HG03108 (cell line): Measurements from ENCODE around the gene SMCO2.
A peak's percentile ranks its signal among the peaks of the same experiment; 100 is the strongest.
"Not testable (repeated sequence)": the region's sequence is repeated elsewhere in the genome, so short reads cannot be mapped to it uniquely, and the experiment has no call there.

Experiments
- ATAC-seq: cut with Tn5 transposase; IDR thresholded peaks from one replicate; pipeline ENCODE4 v1.9.1; 2021; ENCODE audit warnings: moderate library complexity; ENCODE audit not compliant: unreplicated experiment

Gene SMCO2

DNA sequence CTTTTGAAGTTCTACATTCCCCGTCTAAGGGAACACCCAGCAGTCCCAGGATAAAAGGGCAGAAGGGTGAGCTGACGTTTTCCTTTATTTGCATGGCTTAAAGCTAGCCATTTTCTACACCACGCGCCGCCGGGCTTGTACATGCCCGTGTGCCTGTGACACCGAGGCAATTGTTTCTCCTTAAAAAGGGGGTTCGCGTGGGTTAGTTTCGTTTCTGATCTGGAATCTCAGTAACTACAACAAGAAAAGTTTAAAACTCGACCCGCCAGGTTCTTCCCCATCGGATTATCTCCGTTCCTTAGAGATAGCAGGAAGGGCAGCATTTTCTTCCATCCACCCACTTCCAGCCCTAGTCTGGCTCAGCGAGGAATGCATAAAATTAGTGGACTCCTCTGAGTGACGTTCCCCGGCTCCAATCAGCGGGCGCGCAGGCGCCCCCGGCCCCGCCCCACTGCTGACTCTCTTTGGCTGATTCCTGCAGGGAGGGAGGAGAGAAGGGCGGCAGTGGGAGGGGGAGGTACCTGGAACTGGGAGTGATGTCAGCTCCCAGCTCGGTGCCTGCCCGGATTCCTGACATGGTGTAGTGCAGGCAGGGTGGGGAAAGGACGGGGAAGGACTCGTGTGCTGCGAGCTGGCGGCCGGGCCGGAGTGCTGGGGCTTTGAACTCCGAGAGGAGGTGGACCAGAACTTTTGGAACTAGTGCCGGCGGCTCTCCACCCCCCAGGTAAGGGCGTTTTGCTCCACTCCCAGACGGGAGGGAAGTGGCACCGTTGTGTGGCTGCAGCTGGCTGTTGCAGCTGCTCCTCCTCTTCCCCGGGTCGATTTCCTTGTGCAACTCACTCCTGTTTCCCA lies 77.3 kb downstream of the SMCO2 start, which contains the start of gene PPFIBP1:
Gene PPFIBP1 (plus strand): TSS at position 565 of the 852 bp plus-strand sequence. CDS start 109,191 bp downstream, outside the sequence.
- peak; percentile 94 for ATAC-seq

DNA sequence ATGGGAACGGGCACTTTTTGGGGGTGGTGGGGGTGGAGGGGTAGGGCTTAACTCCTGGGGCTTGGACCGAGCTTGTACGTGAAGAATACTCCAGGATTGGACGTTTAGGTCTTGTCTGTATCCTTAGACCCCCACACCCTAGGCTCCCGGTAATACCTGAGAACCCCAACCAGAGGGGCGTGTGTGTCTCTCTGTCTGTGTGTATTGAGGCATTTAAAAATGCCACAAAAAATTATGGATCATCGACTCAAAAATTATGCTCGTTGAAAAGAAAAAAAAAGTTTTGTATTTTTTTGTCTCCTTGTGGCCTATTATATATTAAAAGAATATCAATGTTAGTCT lies 77.9 kb downstream of the SMCO2 start:
- ATAC-seq: no peak

DNA sequence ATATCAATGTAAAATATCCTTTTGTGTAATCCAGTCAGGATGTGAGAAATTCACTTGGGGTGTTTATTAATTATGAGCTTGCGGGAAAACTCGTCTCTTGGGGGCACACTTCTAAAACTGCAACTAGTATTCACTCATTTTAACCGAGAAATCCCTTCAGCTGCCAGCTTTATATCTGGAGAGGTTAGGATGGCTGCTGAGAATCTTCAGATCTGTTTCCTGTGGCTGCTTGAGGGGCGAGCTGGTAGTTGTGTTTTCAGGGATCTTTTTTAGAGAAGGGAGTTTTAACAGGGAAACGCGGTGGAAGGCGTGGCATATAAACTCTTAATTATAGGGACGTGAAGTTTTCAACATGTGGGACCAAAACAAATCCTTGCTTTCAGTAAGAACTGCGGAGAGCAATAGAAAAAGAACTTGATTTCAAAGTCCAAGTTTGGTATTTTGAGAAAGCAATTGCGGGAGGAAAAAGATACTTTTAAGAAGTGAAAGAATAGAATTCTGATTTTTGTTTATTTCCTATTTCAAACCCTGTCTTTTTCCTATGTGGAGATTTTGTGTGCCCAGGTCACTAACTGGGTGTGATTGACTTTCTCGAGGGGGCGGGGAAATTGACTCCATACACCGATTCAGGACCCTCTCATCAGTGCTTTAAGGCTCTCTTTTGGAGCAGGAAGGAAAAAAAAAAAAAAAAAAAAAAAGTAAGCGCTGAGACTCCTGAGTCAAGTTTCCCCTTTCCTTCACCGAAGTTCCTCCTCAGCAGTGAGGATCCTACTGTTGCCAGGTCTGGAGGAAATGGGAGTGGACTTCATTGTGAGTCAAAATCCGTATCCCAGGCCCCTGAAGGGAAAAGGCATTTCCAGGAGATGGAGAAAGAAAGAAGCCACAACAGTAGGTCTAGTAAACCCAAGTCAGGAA lies 78.6 kb downstream of the SMCO2 start:
- no peak for ATAC-seq

DNA sequence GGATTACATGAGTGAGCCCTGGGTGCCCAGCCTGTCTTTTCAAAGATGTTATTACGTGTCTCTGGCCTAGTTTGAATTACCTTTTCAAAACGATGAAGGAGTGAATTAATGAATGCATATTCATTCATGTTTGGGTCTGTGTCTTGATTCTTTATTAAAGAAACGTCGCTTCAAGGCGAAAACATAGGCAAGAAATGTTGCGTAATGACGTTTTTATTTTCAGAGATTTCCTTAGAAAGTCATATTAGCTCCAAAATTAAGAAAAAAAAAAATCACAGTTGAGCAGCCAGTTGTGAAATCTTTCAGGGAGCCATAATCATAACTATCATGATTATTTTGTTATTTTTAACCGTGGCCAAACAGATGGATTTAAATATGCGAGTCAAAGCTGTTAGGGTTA lies 81.0 kb downstream of the SMCO2 start:
- ATAC-seq: no peak

DNA sequence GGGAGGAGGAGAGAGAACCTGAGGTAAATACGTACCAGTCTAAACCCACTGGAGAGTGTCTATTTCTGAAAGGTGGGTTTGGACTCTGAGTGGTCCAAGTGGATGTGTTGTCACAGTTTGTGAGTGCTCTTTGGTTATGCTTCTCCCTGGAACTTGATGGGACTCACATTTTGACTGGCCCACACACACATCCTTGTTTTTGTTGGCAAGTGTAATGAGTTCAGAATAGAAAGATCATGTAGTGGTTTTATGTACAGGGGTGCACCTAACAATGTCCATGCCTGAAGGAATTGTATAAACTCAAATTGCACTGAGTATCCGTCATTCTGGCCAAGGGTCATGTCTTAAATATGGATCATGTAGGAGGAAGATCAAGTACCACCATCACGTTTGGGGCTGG lies 82.3 kb downstream of the SMCO2 start:
- ATAC-seq: no peak

DNA sequence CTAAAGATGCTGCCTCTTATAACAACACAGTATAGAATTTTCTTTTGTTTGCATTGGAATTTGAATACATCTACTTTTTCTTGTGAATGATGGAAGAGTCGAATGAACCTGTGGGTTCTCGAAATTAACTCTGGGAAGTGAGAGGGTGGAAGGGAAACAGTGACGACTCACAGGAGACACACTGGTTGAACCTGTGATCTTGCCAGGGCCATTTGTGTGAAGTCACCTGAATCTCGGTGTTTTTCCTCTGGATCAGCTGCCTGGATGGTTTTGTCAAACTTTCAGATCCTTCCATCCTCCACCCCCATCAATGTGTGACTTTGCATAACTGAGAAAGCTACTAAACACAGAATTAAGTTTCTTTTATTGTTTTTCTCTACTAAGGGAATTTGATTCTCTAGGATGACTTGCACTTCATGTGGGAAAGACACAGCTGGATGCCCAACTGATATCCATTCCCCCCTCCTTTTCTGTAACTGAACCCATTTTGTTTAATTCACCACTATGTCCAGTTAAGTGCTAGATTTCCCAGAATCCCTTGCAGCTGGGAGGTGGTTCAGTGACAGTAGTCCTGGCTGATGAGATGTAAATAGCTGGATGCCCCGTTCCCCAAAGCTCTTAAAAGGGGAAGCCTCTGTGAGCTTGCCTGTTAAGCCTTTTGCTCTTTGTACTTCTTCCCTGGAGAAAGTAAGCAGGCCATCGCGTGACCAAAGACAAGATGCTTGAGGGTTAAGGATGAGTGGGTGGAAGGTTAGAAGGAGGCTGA lies 83.8 kb downstream of the SMCO2 start:
- ATAC-seq: no peak

DNA sequence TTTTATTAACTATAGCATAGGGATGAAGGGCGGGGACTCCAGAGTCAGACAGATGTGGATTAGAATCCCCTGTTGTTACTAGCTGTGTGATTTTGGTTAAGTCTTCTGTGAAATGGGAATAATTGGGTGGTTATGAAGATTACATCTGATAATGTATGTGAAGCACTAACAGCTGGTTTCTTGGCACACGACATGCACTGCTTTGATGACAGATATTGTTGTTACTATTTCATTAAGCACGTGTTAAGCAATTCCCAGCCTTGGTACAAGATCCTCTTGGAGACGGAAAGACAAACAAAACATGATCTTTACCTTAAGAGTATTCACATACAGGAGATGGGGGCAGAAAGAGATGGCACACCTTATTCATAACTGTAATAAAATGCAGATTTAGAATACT lies 85.4 kb downstream of the SMCO2 start:
- ATAC-seq: no peak

DNA sequence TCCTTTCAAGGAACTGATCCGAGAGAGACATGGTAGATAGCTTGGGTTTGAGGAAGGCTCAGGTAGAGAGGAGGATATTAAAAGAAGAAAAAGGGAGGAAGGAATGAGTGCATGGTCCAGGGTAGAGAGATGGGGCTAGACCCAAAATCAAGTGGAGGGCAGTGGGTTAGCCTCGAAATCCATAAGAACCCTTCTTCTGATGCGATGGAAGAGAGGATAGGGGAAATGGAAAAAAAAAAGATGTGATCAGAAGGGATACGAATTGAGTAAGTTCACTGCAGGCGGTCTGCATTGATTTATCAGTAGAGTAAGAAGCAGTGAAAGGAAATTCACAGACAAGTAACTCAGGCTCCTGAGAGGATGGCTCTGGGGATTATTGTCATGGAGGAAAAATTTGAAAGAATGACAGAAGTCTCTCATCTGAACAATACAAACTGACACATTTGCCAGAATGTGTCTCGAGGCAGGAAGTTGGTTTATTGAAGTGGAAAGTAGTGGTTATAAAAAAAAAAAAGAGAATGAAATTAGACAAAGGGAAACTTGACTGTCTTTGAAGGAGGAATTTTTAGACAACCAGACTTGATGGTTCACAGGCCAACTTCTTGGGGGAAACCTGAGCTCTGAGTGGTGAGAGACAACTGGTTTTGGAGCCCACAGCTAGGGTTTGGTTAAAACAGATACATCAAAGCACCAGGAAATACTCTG lies 87.7 kb downstream of the SMCO2 start:
- ATAC-seq: peak; percentile 62

DNA sequence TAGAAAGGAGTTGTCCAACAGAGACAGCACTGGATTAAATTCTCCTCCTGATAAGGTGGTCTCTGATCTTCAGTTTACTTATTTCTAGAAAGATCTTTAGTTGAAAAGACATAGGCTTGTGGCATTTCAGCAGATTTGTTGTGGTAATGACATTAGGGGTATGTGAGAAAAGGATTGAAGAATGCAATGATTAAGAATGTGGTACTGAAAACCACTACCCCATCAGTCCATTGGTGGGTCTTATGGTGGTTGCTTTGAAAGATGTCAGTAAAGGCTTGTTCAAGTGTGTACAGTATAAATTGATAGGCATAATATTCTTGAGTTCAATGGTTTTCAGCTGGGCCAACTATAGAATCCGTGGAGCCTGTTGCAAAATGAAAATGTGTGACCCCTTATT lies 88.2 kb downstream of the SMCO2 start:
- peak; percentile 4 for ATAC-seq

DNA sequence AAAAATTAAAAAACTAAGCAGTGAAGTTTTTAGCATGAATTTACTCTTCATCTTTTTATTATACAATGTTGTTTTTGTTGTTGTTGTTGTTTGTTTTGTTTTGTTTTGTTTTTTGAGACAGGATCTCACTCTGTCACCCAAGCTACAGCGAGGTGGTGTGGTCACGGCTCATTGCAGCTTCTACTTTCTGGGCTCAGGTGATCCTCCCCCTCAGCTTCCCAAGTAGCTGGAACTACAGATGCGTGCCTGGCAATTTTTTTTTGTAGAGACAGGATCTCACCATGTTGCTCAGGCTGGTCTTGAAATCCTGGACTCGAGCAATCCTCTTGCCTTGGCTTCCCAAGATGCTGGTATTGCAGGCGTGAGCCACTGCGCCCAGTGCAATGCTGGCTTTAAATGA lies 88.8 kb downstream of the SMCO2 start:
- no peak for ATAC-seq

DNA sequence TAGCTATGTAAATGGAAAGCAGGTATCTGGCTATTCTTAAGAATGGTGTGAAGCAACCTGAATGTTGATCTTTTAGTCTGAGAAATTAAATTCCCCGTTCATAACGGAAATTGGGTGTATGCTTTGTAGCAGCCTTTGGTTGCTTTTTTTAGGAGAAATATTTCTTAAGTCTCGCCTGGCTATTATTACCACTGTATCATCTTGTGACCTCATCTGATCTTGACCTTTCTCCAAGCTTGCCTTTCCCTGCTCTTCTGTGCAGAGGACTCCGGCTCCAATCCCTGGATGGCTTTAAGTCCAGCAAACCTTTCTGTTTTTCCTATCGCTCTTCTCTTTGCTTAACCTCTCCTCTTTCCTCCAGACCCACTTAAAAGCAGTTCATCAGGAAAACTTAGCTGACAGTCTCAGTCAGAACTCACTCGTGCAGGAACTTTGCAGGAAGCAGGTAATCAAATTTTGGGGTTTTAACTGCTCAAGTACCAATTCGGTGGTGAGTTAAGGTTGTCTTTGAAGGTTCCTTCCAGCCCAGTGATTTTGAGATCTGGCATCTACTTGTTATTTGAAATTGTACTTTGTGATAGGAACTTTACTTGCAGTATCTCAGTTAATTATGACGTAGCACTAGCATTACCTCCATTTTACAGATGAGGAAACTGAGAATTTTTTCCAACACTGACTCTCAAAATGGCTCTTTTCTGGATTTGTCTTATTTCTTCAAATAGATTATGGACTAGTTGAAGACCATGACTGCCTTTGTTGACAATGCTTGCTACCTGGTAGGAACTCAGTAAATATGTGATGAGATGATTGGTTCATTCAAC lies 91.5 kb downstream of the SMCO2 start:
- ATAC-seq: no peak

DNA sequence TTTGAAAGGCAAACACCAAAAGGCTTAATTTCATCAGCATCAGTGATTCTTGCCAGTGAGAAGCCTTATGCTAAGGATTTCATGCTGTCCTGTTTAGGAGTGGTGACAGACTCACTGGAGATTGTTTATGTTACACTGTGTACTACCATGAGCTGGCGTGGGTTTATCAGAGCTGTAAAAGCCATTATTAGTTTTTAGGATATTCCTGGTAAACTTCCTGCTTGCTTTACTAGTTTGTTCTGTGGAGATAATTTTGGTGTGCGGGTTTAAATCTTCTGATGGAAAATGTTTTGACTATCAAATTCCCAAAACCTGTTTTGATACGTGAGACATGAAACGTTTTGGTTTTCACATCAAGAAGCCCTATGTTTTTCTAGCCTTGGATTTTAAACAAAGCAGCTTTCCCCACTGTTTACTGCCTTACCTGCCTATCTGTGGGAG lies 92.7 kb downstream of the SMCO2 start:
- ATAC-seq: no peak

DNA sequence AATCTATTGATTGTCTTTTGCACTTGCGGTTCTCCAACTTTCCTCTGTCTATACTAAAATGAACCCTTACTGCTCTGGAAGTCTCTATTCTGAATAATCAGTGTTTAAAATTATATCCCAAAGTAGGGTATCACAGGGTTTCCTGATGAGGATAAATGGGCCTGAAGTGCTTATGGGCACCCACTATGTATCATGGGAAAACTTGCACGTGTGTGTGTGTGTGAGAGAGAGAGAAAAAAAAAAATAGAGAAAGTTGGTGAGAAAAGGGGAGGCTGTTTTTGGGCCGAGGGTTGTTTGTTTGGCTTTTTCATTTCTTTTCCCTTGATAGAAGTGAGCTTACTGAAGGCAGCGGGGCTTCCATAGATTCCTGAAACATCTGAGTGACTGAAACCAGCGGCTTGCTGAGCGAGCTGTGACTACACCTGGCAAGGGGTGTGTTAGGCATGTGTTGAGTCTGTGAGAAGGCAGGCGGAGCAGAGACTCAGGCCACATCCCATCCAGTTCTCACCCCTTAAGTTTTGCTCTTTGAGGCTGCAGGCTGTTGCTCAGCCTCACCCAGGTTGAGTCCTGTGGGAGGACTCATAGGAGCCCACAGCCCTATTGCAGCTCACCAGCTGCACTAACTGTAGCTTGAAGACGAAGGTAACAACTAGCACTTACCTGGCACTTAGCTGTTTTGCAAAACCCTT lies 94.6 kb downstream of the SMCO2 start:
- no peak for ATAC-seq

DNA sequence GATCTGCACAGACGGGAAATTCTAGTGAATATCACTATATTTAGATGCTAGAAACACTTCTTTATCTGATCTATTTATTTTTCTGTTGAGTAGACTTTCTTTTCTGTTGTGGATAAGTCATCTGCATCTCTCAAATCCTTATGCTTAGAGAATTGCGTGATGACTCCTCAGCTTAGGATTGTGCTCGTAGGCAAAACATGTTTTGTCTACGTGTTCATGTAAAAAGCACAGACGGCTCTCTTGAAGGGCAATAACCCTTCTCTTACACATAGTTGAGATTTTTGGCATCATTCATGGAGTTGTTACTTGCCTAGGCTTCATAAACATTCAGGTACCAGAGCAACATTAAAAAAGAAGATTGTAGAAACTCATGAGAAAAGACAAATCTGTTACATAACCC lies 96.1 kb downstream of the SMCO2 start:
- ATAC-seq: no peak

DNA sequence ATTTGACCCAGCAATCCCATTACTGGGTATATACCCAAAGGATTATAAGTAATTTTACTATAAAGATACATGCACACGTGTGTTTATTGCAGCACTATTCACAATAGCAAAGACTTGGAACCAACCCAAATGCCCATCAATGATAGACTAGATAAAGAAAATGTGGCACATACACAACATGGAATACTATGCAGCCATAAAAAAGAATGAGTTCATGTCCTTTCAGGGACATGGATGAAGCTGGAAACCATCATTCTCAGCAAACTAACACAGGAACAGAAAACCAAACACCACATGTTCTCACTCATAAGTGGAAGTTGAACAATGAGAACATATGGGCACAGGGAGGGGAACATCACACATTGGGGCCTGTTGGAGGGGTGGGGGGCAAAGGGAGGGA lies 98.3 kb downstream of the SMCO2 start:
- not testable (repeated sequence) for ATAC-seq

DNA sequence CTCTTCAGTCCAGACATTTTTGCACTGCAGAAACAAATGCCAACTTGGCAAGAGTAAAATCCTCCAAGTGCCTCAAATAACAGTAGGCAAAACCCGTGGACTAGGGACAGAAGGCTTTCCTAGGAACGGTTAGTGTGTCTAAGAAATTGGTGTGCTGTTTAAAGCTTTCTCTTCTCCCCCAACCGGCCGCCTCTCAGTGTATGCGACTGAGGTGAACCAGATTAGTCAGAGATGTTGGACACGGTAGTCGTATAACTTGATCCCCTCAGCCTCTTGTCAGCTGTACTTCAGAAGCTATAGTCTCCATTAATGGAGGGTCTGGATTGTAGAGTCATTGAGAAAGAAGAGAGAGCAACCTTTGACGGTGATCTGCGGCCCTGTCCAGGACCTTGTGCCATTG lies 99.1 kb downstream of the SMCO2 start:
- no peak for ATAC-seq

DNA sequence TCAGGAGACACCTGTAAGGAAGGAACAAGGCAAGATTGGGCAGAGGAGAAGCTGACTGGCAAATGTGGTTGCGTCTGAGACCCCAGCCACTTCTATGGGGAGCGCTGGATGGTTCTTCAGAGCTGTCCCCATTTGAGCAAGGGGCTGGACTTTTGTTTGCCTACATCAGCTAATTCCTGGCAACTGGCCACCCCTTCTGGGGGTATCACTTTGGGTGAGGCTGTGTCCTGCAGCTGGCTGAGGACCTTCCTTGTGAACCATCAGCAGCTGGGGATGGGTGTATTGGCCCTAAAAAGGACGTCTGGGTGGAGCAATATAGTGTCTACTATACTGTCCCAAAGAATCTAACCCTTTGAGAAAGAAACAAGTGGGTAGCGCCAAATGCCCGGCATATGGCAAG lies 101.1 kb downstream of the SMCO2 start:
- no peak for ATAC-seq

DNA sequence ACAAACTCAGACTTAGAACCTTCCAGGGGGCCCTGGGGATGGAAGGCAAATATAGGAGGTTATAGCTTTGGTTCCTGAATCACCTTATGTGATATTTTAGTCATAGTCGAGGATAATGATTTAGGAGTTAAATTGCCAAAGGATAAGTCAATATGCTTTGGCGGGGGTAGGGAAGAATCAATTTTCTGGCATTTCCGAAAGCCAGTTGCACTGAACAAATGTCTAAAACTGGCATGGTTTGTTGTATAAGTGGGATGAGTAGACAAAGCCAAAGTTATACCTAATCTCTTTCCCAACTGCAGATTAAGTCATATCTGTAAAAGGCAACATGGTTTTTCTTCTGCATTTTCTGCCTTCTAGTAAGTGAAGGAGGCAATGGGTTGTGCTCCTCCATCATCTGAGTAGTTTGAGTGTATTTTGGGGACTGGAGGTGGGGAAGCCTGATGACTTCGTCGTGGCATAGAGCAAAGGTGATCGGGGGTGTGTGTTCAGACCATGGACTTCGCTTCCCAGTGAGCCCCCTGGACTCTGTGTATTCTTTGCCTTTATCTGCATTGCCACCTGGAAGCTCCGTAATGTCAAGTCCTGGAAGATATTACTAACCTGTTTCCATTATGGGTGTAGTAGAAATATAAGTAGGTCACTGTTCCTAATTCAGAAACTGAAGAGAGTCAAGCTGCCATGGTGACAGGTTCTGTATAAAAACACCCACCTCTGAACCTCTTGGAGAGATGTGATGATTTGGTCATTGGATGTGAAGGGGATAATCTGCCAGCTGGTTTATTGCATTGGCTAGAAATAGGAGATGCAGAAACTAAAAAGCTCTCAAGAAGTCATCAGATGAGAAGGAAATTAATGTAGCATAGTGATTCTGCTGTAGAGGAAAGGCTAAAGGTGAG lies 102.0 kb downstream of the SMCO2 start:
- no peak for ATAC-seq
